ENCODE results near the gene PMS2. TPM values are rescaled to one million over a fixed set of nuclear protein-coding genes. Genes with fewer than 3 reads are reported as not detected.
"Not testable (repeated sequence)": the region's sequence is repeated elsewhere in the genome, so short reads cannot be mapped to it uniquely, and the experiment has no call there.

The PMS2 gene
- total and polyA plus RNA-seq, 4 donors = 1.9 to 7.2 (median 4.9) TPM

GRCh38 chr7:6057316-6058129 is 48.7 kb upstream of the PMS2 start:
- Histone ChIP-seq H3K9me3 (ENCODE audit: control insufficient read depth in 4 of 4, low read length in 3 of 4) (no peaks in the 10 kb centered on the region), H3K9ac (ENCODE audit: low read depth in 1 of 2, low read length in 2 of 2) (no peak overlapping the region), H3K27me3 (ENCODE audit: control insufficient read depth in 4 of 4, insufficient read depth in 4 of 4, low read length in 3 of 4) (no peaks in the 10 kb centered on the region), H3K4me3 (ENCODE audit: low read depth in 1 of 3, low read length in 3 of 3) (peak overlapping the region in 2 of 3 donors; percentile 81 to 100), H3K36me3 (ENCODE audit: control insufficient read depth in 4 of 4, insufficient read depth in 3 of 4, low read depth in 1 of 4, low read length in 3 of 4) (peaks cover 1 to 7% (median 6%) of the 10 kb centered on the region in 4 donors), H3K27ac (ENCODE audit: low read depth in 1 of 2, low read length in 2 of 2) (no peak overlapping the region), H3K4me1 (ENCODE audit: control insufficient read depth in 4 of 4, insufficient read depth in 4 of 4, low read length in 3 of 4) (peaks cover 4 to 18% (median 15%) of the 10 kb centered on the region in 4 donors)
- WGBS = 62% methylated on average over 14 of the region's 14 CpGs
- no peak for DNase-seq (ENCODE audit: low spot score)
- TF ChIP-seq NR2F2 (IDR thresholded peaks at IDR 0.05) (no peak), FOXA2 (IDR thresholded peaks at IDR 0.05) (no peak), HNF4A (conservative IDR thresholded peaks at IDR 0.05) (no peak), SP1 (IDR thresholded peaks at IDR 0.05) (no peak), FOXA1 (IDR thresholded peaks at IDR 0.05) (no peak), RAD21 (IDR thresholded peaks at IDR 0.05) (no peak), HNF4G (IDR thresholded peaks at IDR 0.05) (no peak), CTCF (IDR thresholded peaks at IDR 0.05; ENCODE audit: low read depth, low read length, missing input control) (no peak), JUND (IDR thresholded peaks at IDR 0.05) (no peak), YY1 (IDR thresholded peaks at IDR 0.05) (no peak), TAF1 (conservative IDR thresholded peaks at IDR 0.05) (no peak), EGR1 (IDR thresholded peaks at IDR 0.05; ENCODE audit: low read depth in 2 of 2) (no peak)
- TF ChIP-seq, protein P1, sequence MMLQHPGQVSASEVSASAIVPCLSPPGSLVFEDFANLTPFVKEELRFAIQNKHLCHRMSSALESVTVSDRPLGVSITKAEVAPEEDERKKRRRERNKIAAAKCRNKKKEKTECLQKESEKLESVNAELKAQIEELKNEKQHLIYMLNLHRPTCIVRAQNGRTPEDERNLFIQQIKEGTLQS (IDR thresholded peaks at IDR 0.05) = no peak
- TF ChIP-seq, protein P2, sequence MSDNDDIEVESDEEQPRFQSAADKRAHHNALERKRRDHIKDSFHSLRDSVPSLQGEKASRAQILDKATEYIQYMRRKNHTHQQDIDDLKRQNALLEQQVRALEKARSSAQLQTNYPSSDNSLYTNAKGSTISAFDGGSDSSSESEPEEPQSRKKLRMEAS (IDR thresholded peaks at IDR 0.05) = no peak
- TF ChIP-seq, protein P3, sequence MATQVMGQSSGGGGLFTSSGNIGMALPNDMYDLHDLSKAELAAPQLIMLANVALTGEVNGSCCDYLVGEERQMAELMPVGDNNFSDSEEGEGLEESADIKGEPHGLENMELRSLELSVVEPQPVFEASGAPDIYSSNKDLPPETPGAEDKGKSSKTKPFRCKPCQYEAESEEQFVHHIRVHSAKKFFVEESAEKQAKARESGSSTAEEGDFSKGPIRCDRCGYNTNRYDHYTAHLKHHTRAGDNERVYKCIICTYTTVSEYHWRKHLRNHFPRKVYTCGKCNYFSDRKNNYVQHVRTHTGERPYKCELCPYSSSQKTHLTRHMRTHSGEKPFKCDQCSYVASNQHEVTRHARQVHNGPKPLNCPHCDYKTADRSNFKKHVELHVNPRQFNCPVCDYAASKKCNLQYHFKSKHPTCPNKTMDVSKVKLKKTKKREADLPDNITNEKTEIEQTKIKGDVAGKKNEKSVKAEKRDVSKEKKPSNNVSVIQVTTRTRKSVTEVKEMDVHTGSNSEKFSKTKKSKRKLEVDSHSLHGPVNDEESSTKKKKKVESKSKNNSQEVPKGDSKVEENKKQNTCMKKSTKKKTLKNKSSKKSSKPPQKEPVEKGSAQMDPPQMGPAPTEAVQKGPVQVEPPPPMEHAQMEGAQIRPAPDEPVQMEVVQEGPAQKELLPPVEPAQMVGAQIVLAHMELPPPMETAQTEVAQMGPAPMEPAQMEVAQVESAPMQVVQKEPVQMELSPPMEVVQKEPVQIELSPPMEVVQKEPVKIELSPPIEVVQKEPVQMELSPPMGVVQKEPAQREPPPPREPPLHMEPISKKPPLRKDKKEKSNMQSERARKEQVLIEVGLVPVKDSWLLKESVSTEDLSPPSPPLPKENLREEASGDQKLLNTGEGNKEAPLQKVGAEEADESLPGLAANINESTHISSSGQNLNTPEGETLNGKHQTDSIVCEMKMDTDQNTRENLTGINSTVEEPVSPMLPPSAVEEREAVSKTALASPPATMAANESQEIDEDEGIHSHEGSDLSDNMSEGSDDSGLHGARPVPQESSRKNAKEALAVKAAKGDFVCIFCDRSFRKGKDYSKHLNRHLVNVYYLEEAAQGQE (IDR thresholded peaks at IDR 0.05) = no peak

GRCh38 chr7:6056616-6057015 is 47.8 kb upstream of the PMS2 start:
- peaks cover 1 to 9% (median 6%) of the 10 kb centered on the region in 4 donors for H3K36me3 ChIP-seq (ENCODE audit: control insufficient read depth in 4 of 4, insufficient read depth in 3 of 4, low read depth in 1 of 4, low read length in 3 of 4)
- H3K9me3 ChIP-seq (ENCODE audit: control insufficient read depth in 4 of 4, low read length in 3 of 4) = no peaks in the 10 kb centered on the region
- no peak overlapping the region for H3K4me3 ChIP-seq (ENCODE audit: low read depth in 1 of 3, low read length in 3 of 3)
- DNase-seq (ENCODE audit: low spot score) = no peak
- no peaks in the 10 kb centered on the region for H3K27me3 ChIP-seq (ENCODE audit: control insufficient read depth in 4 of 4, insufficient read depth in 4 of 4, low read length in 3 of 4)
- no peak for TF ChIP-seq JUND (IDR thresholded peaks at IDR 0.05)
- no peak for TF ChIP-seq GABPA (IDR thresholded peaks at IDR 0.05 in 1 of 2, conservative IDR thresholded peaks at IDR 0.05 in 1 of 2)
- TF ChIP-seq YY1 (IDR thresholded peaks at IDR 0.05) = no peak
- no peak for TF ChIP-seq HNF4A (conservative IDR thresholded peaks at IDR 0.05)
- TF ChIP-seq RXRA (IDR thresholded peaks at IDR 0.05) = no peak
- TF ChIP-seq, protein P2 (IDR thresholded peaks at IDR 0.05) = no peak
- TF ChIP-seq SP1 (IDR thresholded peaks at IDR 0.05) = no peak
- no peak for TF ChIP-seq CTCF (IDR thresholded peaks at IDR 0.05; ENCODE audit: low read depth, low read length, missing input control)
- no peak for TF ChIP-seq RAD21 (IDR thresholded peaks at IDR 0.05)
- TF ChIP-seq FOXA2 (IDR thresholded peaks at IDR 0.05) = no peak
- WGBS = 57% methylated on average over 1 of the region's 1 CpG
- peaks cover 4 to 18% (median 15%) of the 10 kb centered on the region in 4 donors for H3K4me1 ChIP-seq (ENCODE audit: control insufficient read depth in 4 of 4, insufficient read depth in 4 of 4, low read length in 3 of 4)
- no peak overlapping the region for H3K27ac ChIP-seq (ENCODE audit: low read depth in 1 of 2, low read length in 2 of 2)
- no peak overlapping the region for H3K9ac ChIP-seq (ENCODE audit: low read depth in 1 of 2, low read length in 2 of 2)

DNA sequence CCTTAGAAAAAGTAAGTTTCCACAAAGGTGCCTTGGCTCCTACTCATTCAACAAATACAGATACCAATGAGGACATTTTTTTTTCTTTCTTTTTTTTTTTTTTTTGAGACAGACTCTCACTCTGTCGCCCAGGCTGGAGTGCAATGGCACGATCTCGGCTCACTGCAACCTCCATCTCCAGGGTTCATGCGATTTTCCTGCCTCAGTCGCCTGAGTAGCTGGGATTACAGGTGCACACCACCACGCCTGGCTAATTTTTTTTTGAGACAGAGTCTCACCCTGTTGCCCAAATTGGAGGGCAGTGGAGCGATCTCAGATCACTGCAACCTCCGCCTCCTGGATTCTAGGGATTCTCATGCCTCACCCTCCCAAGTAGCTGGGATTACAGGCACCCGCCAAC is 42.3 kb upstream of the PMS2 start:
- WGBS = 92% methylated on average over 9 of the region's 9 CpGs
- not testable (repeated sequence) for H3K4me1 ChIP-seq (ENCODE audit: control insufficient read depth in 4 of 4, insufficient read depth in 4 of 4, low read length in 3 of 4); H3K27me3 ChIP-seq (ENCODE audit: control insufficient read depth in 4 of 4, insufficient read depth in 4 of 4, low read length in 3 of 4); H3K4me3 ChIP-seq (ENCODE audit: low read depth in 1 of 3, low read length in 3 of 3); H3K9me3 ChIP-seq (ENCODE audit: control insufficient read depth in 4 of 4, low read length in 3 of 4); H3K27ac ChIP-seq (ENCODE audit: low read depth in 1 of 2, low read length in 2 of 2); H3K9ac ChIP-seq (ENCODE audit: low read depth in 1 of 2, low read length in 2 of 2); DNase-seq (ENCODE audit: low spot score)
- H3K36me3 ChIP-seq (ENCODE audit: control insufficient read depth in 4 of 4, insufficient read depth in 3 of 4, low read depth in 1 of 4, low read length in 3 of 4) = peaks cover 4 to 35% (median 27%) of the 10 kb centered on the region in 4 donors
